ENCODE data around the gene FAH.

FAH gene

DNA sequence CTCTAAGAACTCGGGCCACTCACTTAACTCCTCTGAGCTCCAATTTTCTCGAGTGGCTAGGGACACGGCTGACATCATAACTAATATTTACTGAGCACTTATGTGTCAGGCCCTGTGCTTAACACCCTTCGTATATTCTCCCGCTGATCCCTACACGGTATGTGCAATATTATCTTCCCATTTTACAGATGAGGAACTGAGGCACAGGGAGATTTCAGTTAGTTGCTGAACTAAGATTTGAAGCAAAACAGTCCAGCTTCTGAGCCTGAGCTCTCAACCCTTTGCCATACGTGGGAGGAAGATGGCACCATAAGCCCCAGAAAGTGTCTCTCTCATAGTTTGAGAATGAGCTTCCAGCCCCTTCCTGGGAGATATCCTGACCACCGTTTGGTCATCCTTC is 19.6 kb downstream of the FAH start:
- Histone ChIP-seq H3K9me3 (ENCODE audit: control insufficient read depth, insufficient read depth, low read length) (no peaks in the 10 kb centered on the region), H3K4me1 (ENCODE audit: insufficient read depth, low read length) (no peaks in the 10 kb centered on the region), H3K9ac (ENCODE audit: low read depth, low read length) (no peak overlapping the region), H3K36me3 (ENCODE audit: insufficient read depth, low read length) (no peaks in the 10 kb centered on the region; the same call in none of the 2 replicates)

DNA sequence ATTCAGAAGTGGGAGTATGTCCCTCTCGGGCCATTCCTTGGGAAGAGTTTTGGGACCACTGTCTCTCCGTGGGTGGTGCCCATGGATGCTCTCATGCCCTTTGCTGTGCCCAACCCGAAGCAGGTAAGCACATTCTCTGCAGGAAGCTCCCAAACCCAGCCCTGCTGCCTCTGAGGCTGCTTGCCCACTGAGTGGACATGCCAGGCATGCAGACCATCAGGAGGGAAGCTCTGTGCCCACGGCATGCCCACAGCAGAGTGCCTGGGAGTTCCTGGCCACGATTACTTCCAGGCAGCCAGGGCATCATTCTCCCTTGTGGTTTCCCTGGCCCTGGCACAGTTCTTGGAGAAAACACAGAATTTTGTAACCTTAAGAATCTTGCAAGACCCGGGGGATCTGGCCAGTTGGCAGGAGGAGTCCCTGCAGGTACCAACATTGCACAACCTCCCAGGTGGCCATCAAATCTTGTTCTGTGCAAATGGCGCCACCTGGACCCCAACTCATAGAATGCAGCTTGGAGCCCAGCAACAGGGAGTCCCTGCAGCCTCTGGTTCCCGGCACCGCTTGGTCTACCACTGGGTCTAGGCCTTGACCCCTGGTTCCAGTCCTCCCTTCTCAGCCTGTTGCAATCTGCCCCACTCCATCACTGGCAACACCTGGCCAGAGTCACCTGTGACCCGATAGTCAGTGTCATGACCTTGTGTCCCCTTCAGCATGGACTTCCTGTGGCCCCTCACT is 20.4 kb downstream of the FAH start:
- Histone ChIP-seq H3K9ac (ENCODE audit: low read depth, low read length) (no peak overlapping the region), H3K36me3 (ENCODE audit: insufficient read depth, low read length) (no peaks in the 10 kb centered on the region; the same call in none of the 2 replicates), H3K9me3 (ENCODE audit: control insufficient read depth, insufficient read depth, low read length) (no peaks in the 10 kb centered on the region), H3K4me1 (ENCODE audit: insufficient read depth, low read length) (no peaks in the 10 kb centered on the region)

DNA sequence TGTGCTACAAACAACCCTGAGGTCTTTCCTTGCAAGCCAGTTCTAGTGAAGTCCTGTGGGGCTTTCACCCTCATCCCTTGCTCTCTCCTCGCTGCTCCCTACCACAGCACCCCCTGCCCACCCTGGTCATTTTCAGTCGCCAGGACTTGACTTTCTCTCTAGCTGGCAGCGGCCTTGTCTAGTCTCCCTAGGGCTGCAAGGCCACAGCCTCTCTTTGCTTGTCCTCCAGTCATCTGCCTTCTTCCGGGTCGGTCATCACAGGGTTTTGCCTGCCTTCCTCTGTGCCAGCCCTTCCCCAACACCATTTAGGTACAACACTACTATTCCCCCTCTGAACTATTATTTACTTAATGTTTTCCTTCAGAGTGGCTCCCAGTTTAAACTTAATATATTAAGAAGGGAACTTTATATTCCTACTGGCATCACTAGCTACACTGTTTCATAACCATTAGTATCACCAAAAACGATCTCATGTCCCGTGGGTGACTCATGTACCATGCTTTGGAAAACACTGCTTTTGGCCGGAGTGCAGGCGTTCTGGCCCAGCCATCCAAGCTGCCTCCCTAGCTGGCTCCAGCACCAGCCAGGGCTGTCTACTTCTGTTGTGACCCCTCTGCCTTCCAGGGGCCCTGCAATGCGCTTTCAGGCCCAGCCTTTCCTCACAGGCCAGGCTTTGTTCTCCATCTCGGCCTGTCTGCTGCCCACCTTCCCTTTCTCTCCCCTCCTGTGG is 21.4 kb downstream of the FAH start:
- H3K9me3 ChIP-seq (ENCODE audit: control insufficient read depth, insufficient read depth, low read length), result no peaks in the 10 kb centered on the region
- no peaks in the 10 kb centered on the region; the same call in none of the 2 replicates for H3K36me3 ChIP-seq (ENCODE audit: insufficient read depth, low read length)
- no peaks in the 10 kb centered on the region for H3K4me1 ChIP-seq (ENCODE audit: insufficient read depth, low read length)
- no peak overlapping the region for H3K9ac ChIP-seq (ENCODE audit: low read depth, low read length)

DNA sequence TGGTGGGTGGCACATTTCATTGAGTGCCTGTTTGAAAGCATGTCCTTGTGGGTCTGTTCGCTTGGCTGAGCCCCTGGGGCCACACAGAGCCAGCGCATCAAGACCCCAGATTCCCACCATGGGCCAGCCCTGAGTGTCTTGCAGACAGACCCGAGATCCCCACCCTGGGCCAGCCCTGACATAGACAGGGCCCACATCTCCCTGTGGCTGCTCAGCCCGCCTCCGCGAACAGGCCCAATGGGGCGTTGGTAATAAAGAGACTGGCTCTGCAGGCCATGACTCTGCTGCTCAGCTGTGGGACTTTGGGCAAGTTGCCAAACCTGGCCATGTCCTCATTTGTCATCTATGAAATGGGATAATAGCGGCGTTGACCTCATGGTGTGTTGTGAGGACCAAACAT is 22.6 kb downstream of the FAH start:
- Histone ChIP-seq H3K9me3 (ENCODE audit: control insufficient read depth, insufficient read depth, low read length) (no peaks in the 10 kb centered on the region), H3K4me1 (ENCODE audit: insufficient read depth, low read length) (no peaks in the 10 kb centered on the region), H3K36me3 (ENCODE audit: insufficient read depth, low read length) (no peaks in the 10 kb centered on the region; the same call in none of the 2 replicates), H3K9ac (ENCODE audit: low read depth, low read length) (no peak overlapping the region)

DNA sequence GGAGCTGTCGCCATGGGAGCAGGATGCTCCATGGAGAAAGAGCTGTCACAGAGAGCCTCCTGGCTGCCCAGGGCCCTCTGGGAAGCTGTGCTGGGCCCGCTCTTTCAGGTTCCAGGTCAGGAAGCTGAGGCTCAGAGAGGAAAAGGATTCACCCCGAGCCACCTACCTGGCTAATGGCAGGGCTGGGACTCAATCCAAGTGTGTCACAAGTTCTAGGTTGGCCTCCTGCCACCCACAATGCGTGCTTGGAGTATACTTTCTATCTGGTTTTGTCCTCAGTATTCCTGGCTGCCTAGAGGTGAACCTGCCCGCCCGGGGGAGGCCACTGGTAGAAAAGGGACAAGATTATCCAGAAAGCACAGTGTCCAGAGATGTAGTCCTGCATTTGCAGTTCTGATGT is 23.6 kb downstream of the FAH start:
- H3K4me1 ChIP-seq (ENCODE audit: insufficient read depth, low read length), result no peaks in the 10 kb centered on the region
- H3K9me3 ChIP-seq (ENCODE audit: control insufficient read depth, insufficient read depth, low read length), result no peaks in the 10 kb centered on the region
- no peak overlapping the region for H3K9ac ChIP-seq (ENCODE audit: low read depth, low read length)
- H3K36me3 ChIP-seq (ENCODE audit: insufficient read depth, low read length), result no peaks in the 10 kb centered on the region; the same call in none of the 2 replicates

DNA sequence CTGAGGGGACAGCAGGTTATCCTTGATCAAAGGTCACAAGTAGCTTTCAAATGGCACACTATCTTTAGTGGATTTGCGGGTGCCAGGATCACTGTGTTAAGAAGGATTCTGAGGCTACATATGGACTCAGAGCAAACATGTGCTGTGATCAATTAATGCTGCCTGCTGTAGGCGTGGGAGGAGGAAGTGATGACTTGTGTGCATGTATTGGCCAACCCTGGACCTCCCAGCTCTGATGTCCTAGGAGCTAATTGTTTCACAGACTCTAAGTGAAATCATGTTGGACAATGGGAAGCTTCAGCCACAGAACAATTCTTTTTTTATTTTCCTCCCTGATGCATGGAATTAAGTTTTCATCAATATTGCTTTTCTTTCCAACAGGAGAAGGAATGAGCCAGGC is 24.4 kb downstream of the FAH start:
- no peaks in the 10 kb centered on the region; the same call in none of the 2 replicates for H3K36me3 ChIP-seq (ENCODE audit: insufficient read depth, low read length)
- no peaks in the 10 kb centered on the region for H3K9me3 ChIP-seq (ENCODE audit: control insufficient read depth, insufficient read depth, low read length)
- H3K9ac ChIP-seq (ENCODE audit: low read depth, low read length), result no peak overlapping the region
- H3K4me1 ChIP-seq (ENCODE audit: insufficient read depth, low read length), result no peaks in the 10 kb centered on the region

DNA sequence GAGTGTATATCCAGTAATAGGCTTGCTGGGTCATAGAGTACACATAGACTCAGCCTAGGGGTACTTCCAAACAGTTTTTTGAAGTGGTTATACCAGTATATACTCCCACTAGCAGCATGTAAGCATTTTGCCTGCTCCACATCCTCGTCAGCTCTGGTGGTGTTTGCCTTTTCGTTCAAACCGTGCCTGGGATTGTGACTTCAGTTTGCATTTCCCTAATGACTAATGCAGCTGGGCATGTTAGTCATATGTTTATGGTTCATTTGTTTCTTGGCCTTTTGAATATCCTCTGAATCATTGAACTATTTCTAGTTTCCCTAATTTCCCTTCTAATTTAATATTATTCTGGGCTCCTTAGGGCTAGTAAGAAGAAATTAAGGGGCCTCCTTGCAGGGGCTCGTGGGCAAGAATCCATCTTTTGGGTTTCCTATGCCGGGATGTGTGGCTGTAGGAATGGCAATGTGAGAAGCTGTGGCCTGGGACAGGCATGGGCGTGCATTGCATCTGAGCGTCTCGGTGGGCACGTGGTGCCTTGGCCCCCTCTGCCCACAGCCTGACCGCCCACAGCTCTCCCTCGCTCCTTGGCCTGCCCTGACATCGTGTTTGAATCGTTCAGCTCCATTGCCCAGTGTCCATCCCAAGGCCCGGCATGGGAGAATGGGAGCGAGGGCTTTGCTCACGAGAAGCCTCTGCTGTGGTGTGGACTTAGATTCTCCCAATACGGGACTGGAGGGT is 26.4 kb downstream of the FAH start:
- Histone ChIP-seq H3K9ac (ENCODE audit: low read depth, low read length) (no peak overlapping the region), H3K9me3 (ENCODE audit: control insufficient read depth, insufficient read depth, low read length) (no peaks in the 10 kb centered on the region), H3K4me1 (ENCODE audit: insufficient read depth, low read length) (no peaks in the 10 kb centered on the region), H3K36me3 (ENCODE audit: insufficient read depth, low read length) (no peaks in the 10 kb centered on the region; the same call in none of the 2 replicates)

DNA sequence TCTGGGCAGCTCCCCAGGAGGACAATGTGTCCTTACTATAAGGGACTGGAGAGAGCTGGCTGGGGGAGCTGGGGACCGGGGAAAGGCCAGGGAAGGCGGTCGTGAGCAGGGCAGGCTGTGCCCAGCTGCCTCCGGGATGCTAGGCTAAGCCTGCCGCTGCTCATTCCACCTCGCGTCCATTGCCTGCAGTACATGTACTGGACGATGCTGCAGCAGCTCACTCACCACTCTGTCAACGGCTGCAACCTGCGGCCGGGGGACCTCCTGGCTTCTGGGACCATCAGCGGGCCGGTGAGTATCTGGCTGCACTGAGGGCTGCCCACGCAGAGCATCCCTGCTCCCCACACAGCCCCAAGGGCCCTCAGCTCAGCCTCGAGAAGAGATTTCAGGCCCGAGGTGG is 27.1 kb downstream of the FAH start:
- H3K9ac ChIP-seq (ENCODE audit: low read depth, low read length), result no peak overlapping the region
- peaks cover 1% of the 10 kb centered on the region for H3K36me3 ChIP-seq (ENCODE audit: insufficient read depth, low read length)
- H3K9me3 ChIP-seq (ENCODE audit: control insufficient read depth, insufficient read depth, low read length), result no peaks in the 10 kb centered on the region; the same call in 1 of the 2 replicates
- H3K4me1 ChIP-seq (ENCODE audit: insufficient read depth, low read length), result no peaks in the 10 kb centered on the region

DNA sequence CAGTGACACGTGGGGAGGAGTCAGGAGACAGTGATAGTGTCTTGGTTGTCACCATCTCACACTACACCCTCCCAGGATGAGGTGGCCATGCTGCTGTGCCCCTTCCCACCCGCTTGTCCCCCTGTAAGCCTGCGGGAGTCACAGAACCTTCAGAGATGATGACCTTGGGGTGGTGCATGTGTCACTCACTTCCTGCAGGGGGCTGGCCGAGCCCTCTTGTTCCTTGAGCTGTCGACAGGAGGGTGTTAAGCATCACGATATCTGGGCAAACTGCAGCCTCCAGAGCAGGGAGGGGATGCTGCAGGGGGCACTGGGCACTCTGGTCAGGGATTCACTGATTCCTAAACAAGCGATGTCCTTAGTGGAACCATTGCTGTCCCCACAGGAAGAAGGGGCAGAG is 27.7 kb downstream of the FAH start:
- Histone ChIP-seq H3K9ac (ENCODE audit: low read depth, low read length) (no peak overlapping the region), H3K9me3 (ENCODE audit: control insufficient read depth, insufficient read depth, low read length) (no peaks in the 10 kb centered on the region; the same call in 1 of the 2 replicates), H3K36me3 (ENCODE audit: insufficient read depth, low read length) (peaks cover 4% of the 10 kb centered on the region), H3K4me1 (ENCODE audit: insufficient read depth, low read length) (no peaks in the 10 kb centered on the region)

DNA sequence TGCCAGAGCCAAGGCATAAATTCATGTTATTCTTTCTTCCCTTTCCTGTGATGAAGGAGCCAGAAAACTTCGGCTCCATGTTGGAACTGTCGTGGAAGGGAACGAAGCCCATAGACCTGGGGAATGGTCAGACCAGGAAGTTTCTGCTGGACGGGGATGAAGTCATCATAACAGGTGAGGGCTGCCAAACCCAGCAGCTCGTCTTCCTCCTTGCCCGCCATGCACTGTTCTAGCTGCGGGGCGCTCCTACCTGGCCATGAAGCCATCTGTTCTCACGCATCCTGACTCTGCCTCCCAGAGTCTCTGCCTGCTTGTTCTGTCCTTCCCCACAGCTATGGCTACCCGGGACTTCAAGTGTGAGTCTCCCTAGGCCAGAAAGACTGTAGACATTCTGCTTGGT is 28.2 kb downstream of the FAH start:
- Histone ChIP-seq H3K36me3 (ENCODE audit: insufficient read depth, low read length) (peaks cover 4% of the 10 kb centered on the region), H3K9me3 (ENCODE audit: control insufficient read depth, insufficient read depth, low read length) (no peaks in the 10 kb centered on the region; the same call in 1 of the 2 replicates), H3K4me1 (ENCODE audit: insufficient read depth, low read length) (no peaks in the 10 kb centered on the region), H3K9ac (ENCODE audit: low read depth, low read length) (no peak overlapping the region)

DNA sequence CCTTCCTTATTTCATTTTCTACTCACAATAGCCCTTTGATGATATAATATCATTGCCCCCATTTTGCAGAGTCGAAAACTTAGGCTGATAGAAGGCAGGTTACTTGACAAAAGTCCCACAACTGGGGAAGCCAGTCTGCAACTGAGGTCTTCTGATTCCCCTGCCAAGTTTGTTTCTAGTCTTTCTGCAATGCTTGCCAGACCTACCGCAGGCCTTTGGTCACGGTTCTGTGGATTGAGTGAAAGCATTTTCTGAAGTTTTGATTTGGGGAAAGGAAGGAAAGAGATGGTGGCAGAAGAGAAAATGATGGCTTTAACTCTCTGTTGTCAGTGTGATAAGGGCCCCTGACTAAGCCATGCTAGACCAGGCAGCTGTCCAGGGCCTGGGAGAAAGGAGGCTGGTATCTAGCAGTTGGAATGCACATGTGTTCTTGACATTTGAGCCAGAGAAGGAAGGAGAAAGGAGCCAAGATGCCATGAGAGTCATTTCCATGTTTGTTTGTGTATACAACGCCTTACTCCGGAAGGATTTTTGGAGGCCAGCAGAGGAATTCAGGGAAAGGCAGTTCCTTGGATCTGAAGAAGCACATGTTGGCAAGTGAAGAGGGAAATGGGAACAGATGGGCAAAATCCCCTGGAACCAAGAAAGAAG is 29.9 kb downstream of the FAH start:
- Histone ChIP-seq H3K9me3 (ENCODE audit: control insufficient read depth, insufficient read depth, low read length) (no peaks in the 10 kb centered on the region; the same call in 1 of the 2 replicates), H3K9ac (ENCODE audit: low read depth, low read length) (no peak overlapping the region), H3K4me1 (ENCODE audit: insufficient read depth, low read length) (no peaks in the 10 kb centered on the region), H3K36me3 (ENCODE audit: insufficient read depth, low read length) (peaks cover 4% of the 10 kb centered on the region; the same call in 1 of the 2 replicates)

DNA sequence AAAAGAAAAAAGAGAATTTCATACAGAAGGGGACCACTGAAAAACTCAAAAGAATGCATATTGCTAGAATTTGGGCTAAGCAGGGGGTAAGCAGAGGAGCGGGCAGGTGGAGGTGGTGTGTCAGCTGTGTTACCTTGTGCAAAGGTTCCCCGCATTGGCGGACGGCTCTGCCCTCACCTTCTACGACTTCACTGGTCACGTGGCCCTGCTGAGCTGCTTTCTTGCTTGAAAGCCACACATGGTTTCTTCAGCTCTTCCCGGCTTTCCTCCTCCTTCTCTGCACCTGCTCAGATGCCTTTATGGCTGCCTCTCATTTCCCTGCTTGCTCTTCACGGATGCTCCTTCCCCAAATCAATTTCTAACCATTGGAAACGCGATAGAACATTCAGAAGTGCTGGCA is 30.5 kb downstream of the FAH start:
- peaks cover 4% of the 10 kb centered on the region; the same call in 1 of the 2 replicates for H3K4me1 ChIP-seq (ENCODE audit: insufficient read depth, low read length)
- no peak overlapping the region for H3K9ac ChIP-seq (ENCODE audit: low read depth, low read length)
- peaks cover 4% of the 10 kb centered on the region; the same call in 1 of the 2 replicates for H3K36me3 ChIP-seq (ENCODE audit: insufficient read depth, low read length)
- no peaks in the 10 kb centered on the region; the same call in 1 of the 2 replicates for H3K9me3 ChIP-seq (ENCODE audit: control insufficient read depth, insufficient read depth, low read length)

DNA sequence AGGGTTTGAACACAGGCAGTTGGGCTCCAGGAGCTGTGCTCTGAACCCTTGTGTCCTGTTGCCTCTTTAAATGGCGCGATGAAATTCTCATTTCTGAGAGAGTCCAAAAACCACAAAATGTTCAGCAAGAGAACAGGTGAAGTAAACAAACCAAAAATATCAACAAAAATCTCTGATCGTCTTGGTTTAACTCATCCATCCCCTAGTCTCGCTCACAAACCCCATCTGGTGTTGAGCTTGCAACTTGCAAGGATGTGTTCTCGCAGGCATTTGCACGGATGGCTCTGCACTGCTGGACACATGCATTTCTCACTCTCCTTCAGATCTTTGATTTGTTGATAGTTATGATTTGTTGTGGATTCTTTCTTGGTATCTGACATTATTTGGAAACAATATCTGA is 31.1 kb downstream of the FAH start:
- Histone ChIP-seq H3K9me3 (ENCODE audit: control insufficient read depth, insufficient read depth, low read length) (no peaks in the 10 kb centered on the region; the same call in 1 of the 2 replicates), H3K4me1 (ENCODE audit: insufficient read depth, low read length) (peaks cover 9% of the 10 kb centered on the region; the same call in 1 of the 2 replicates), H3K9ac (ENCODE audit: low read depth, low read length) (no peak overlapping the region), H3K36me3 (ENCODE audit: insufficient read depth, low read length) (peaks cover 4% of the 10 kb centered on the region; the same call in 1 of the 2 replicates)

DNA sequence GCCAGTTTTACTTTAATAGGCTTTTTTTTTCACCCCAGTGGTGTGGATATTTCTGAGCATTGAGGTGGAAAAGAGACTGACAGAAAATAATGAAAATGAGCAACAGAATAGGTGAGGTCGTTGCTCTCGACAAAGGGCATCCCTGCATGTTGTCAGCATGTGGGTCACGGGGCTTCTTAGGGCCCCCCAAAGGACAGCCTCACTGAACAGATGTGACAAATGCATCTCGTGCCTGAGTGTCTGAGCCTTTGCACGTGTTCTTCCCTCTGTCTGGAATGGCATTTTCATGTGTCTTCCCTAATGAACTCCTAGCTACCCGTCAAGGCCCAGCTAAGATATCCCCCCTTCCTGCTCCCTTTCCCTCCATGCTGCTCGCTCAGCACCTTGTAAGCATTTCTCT is 31.8 kb downstream of the FAH start:
- Histone ChIP-seq H3K9me3 (ENCODE audit: control insufficient read depth, insufficient read depth, low read length) (no peaks in the 10 kb centered on the region; the same call in 1 of the 2 replicates), H3K9ac (ENCODE audit: low read depth, low read length) (no peak overlapping the region), H3K4me1 (ENCODE audit: insufficient read depth, low read length) (peaks cover 9% of the 10 kb centered on the region; the same call in 1 of the 2 replicates), H3K36me3 (ENCODE audit: insufficient read depth, low read length) (peaks cover 4% of the 10 kb centered on the region; the same call in 1 of the 2 replicates)

Measured in ES-I3 (cell line).